Measurements from ENCODE around the gene NUCKS1. TPM values are rescaled to one million over a fixed set of nuclear protein-coding genes. Genes with fewer than 3 reads are reported as not detected.

NUCKS1 gene
- total and polyA plus RNA-seq, 2 of the 13 experiments (the other 11 are each of a cell fraction or from before 2014, with no cell fraction given), result 35.5 to 117 TPM

GRCh38 chr1:205676002-205676401, 74.0 kb downstream of the NUCKS1 start (continued):
- TF ChIP-seq ZBTB40 (IDR thresholded peaks at IDR 0.05), result no peak
- TF ChIP-seq ZBTB40 (CRISPR knock-in tag; IDR thresholded peaks at IDR 0.05), result no peak
- no peak for TF ChIP-seq EED (CRISPR knock-in tag; IDR thresholded peaks at IDR 0.05)
- TF ChIP-seq E2F2 (CRISPR knock-in tag; IDR thresholded peaks at IDR 0.05; ENCODE audit: borderline replicate concordance), result no peak
- TF ChIP-seq HMGXB4 (CRISPR knock-in tag; IDR thresholded peaks at IDR 0.05; ENCODE audit: borderline replicate concordance in 1 of 2, low read depth in 1 of 2), result no peak
- no peak for TF ChIP-seq YY1 (IDR thresholded peaks at IDR 0.05; ENCODE audit: insufficient read depth, insufficient replicate concordance, low read depth, low read length)
- no peak for TF ChIP-seq ATF3 (CRISPR knock-in tag; IDR thresholded peaks at IDR 0.05)
- peak; percentile 92 for TF ChIP-seq GATAD2A (CRISPR knock-in tag; IDR thresholded peaks at IDR 0.05)
- 0 out of 2 replicates have a peak, but pooled peaks have one; percentile 65 for TF ChIP-seq FOXJ3 (CRISPR knock-in tag; IDR thresholded peaks at IDR 0.05; ENCODE audit: borderline replicate concordance)
- TF ChIP-seq SKI (IDR thresholded peaks at IDR 0.05; ENCODE audit: partially characterized antibody), result peak; percentile 14
- TF ChIP-seq GABPB1 (CRISPR knock-in tag; IDR thresholded peaks at IDR 0.05), result 0 out of 2 replicates have a peak, but pooled peaks have one; percentile 30
- peak; percentile 53 to 79; a peak in 3 of 4 replicates for TF ChIP-seq EP300 (IDR thresholded peaks at IDR 0.05; ENCODE audit: low read depth in 2 of 2, low read length in 2 of 2)
- 0 out of 2 replicates have a peak, but pooled peaks have one; percentile 18 for TF ChIP-seq EP300 (CRISPR knock-in tag; IDR thresholded peaks at IDR 0.05; ENCODE audit: borderline replicate concordance)
- peak; percentile 65; the same call in 1 of the 2 replicates for TF ChIP-seq POGZ (CRISPR knock-in tag; IDR thresholded peaks at IDR 0.05)
- TF ChIP-seq MED1 (CRISPR knock-in tag; IDR thresholded peaks at IDR 0.05), result peak; percentile 52

Measured in HepG2 (cell line).